ENCODE results near the gene SLC35F6.
"Not testable (repeated sequence)": the region's sequence is repeated elsewhere in the genome, so short reads cannot be mapped to it uniquely, and the experiment has no call there.

SLC35F6 gene

GRCh38 chr2:26758790-26759321 is 5.2 kb upstream of the SLC35F6 start:
- DNase-seq: no peak

GRCh38 chr2:26759845-26760244 is 4.2 kb upstream of the SLC35F6 start:
- no peak for DNase-seq

- not testable (repeated sequence) for DNase-seq
Observed at GRCh38 chr2:26760991-26761390, 3.1 kb upstream of the SLC35F6 start.

GRCh38 chr2:26763019-26763418 is 1.1 kb upstream of the SLC35F6 start:
- no peak for DNase-seq

DNA sequence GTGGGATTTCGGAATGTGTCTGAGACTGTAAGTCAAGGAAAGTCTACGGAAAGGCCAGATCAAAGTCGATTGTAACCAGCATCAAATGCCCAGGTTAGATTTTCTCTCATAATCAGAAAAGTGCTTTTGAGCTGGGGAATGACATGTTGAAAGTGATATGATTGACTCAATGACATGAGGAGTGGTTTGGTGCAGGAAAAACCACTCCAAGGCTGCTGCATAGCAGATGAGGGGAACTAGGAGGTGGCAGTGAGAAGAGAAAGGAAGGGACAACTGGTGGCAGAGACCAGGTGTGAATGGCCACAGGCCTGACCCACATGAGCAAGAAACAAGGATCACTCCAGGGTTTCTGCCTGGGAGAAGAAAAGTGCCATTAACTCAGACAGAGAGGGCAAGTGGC is 822 bp downstream of the SLC35F6 start:
- no peak for DNase-seq

GRCh38 chr2:26765475-26766200 is 1.6 kb downstream of the SLC35F6 start:
- no peak for DNase-seq

GRCh38 chr2:26767129-26767528 is 3.0 kb downstream of the SLC35F6 start:
- no peak for DNase-seq

DNA sequence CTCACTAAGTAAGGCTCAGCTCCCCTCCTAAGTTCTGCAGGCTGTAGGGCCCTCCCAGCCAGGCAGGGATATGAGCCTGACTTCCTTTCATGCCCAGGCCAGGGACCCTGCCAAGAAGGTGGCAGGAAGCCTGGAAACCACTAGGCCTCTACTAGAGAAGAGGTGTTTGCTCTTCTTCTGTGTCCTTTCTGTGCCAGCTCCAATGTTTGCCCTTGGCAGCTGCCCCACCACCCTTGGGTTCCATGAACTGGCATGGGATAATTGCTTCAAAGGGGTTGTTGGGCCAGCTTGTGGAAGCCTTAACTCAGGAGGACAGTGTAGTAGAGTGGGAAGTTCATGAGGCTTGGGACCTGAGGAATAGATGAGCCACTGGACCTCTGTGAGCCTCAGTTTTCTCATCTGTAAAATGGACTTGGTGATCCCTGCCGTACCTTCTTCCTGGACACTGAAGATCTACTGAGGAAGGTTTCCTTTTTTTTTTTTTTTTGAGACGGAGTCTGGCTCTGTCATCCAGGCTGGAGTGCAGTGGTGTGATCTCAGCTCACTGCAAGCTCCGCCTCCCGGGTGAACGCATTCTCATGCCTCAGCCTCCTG is 3.9 kb downstream of the SLC35F6 start:
- no peak for DNase-seq

GRCh38 chr2:26768759-26769088 is 4.6 kb downstream of the SLC35F6 start:
- DNase-seq: no peak

DNA sequence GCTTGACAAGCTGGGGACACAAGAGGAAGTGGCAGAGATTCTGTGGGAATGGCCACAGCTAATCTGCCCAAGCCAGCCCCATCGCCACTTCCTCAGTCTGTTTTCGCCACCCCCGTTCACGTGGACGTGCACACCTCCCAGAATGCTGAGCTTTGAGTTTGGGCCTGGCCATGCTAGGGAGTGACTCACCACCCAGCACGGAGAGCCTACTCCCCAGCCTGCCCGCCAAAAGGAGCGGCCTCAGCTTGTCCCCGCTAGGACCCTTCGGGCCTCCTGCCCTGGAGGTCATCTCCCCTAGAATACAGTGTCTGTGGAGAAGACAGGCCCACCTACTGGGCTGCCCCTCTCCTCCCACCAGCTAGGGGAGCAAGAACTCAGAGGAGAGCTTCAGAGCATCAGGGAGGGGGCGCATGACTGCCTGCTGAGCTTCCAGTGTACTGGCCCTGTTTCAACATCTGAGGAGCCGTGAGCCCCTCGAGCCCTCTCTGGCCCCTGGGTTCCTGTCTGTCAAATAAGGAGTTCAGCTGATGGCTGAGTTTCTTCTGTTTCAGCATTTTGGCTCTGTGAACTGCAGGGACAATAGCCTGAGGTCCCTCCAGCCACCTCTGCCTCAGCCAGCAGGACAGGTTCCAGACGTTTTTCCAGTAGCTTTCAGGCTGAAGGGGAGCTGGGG is 5.1 kb downstream of the SLC35F6 start:
- peak; percentile 22 for DNase-seq

- no peak for DNase-seq
Observed at GRCh38 chr2:26770986-26771586, 7.0 kb downstream of the SLC35F6 start.

GRCh38 chr2:26772064-26773001 is 8.2 kb downstream of the SLC35F6 start:
- DNase-seq: no peak

GRCh38 chr2:26776195-26776800 is 12.2 kb downstream of the SLC35F6 start:
- DNase-seq: no peak

- no peak for DNase-seq
Observed at GRCh38 chr2:26778098-26778497, 14.0 kb downstream of the SLC35F6 start.

GRCh38 chr2:26778507-26778906 is 14.4 kb downstream of the SLC35F6 start:
- no peak for DNase-seq

DNA sequence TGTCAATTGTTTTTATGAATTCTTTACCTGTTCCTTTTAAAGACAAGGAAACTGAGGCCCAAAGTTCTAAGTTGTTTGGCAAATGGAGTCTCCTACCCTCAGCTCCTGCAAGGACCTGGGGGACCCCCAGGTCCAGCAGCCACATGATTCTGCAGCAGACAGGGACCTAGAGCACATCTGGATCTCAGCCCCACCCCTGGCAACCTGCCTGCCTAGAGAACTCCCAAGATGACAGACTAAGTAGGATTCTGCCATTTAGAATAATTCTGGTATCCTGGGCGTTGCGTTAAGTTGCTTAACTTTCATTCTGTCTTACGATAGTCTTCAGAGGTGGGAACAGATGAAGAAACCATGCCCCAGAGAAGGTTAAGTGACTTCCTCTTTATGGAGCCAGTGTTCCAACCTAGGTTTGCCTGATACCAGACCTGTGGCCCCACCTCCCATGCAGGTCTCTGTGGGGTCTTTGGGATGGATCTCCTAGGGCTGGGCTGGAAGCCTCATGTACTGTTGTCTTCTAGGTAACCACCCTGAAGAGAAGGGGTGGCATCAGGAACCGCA is 16.2 kb downstream of the SLC35F6 start:
- no peak for DNase-seq

- no peak for DNase-seq
Observed at GRCh38 chr2:26782876-26783704, 19.0 kb downstream of the SLC35F6 start.

DNA sequence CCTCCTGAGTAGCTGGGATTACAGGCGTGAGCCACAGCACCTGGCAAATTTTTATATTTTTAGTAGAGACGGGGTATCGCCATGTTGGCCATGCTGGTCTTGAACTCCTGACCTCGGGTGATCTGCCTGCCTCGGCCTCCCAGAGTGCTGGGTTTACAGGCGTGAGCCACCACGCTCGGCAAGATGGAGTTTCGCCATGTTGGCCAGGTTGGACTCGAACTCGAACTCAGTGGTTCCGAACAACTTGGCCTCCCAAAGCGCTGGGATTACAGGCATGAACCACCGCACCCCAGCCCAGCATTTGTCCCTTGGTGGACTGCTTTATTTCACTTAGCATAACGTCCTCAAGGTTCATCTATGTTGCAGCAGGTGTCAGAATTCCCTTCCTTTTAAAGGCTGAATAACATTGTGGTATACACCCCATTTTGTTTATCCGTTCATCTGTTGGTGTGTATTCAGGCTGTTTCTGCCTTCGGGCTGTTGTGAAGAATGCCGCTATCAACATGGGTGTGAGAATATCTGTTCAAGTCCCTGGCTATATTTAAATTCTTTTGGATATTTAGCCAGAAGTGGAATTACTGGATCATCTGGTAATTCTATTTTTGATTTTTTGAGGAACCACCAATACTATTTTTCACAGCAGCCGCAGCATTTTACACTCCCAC is 20.6 kb downstream of the SLC35F6 start:
- DNase-seq: no peak

DNA sequence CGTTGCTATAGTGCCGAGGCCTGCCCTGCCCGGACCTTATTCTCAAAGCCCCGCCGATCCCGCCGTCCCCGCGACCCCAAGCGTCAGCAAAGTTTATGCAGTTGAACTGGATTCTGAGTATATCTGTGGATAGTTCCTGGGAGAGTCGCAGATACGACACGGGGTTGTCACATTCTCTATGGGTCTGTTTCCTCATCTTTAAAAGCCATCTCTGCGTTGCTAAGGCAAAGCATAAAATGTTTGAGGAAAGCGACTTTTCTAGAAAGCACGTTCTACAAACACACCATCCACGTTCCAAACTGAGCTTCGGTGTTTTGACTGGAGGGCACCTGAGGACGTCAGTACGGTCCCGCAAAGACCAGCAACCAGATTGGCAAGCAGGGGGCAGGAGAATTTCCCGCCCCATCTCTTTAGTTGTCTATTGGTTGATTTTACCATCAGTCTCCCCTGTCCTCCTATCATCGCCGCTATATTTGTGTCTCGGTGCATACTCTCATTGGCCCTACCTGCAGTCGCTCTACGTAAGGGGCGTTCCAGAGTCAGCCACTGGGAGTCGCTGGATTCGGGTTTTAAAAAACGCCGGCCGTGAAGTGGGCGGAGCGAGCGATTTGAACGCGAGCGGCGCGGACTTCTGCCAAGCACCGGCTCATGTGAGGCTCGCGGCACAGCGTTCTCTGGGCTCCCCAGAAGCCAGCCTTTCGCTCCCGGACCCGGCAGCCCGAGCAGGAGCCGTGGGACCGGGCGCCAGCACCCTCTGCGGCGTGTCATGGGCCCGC is 21.5 kb downstream of the SLC35F6 start, which contains the start of gene CENPA:
Gene CENPA, plus strand, starts transcription at position 626 of the 776 bp plus-strand sequence. Its CDS starts 141 bp downstream, at position 767.
- peak; percentile 95 for DNase-seq

Measured in stimulated activated naive CD4-positive, alpha-beta T cell treated with Interleukin-2 at 50 U/mL for 16 hours (primary cell).